Activated gamma-delta T cell (primary cell): Measurements from ENCODE around the gene IGFBP1.

Experiments
- DNase-seq: peaks from one replicate; lab custom pipeline; 2025; lab: John Stamatoyannopoulos, UW

IGFBP1 gene

DNA sequence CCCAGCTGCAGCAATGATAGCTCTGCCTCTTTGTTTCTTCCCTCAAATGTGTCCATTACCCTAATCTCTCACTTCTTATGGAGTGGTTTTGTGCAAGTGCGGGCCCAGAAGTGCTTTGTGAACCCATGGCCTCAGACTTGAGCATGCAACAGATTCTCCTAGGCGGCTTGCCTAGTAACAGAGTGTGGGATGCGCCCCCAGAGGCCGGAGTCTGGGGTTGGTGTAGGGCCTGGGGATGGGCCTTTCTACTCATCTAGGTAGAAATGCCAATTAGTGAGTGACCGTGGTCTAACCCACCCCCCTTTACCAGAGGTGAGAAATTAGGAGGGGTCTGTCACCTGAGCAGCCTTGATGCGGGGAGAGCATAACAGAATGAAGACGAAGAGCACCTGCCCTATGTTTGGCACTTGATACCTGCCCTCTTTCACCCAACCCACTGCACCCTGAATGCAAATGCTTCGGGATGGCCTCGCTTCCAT is 7.0 kb upstream of the IGFBP1 start:
- no peak for DNase-seq

DNA sequence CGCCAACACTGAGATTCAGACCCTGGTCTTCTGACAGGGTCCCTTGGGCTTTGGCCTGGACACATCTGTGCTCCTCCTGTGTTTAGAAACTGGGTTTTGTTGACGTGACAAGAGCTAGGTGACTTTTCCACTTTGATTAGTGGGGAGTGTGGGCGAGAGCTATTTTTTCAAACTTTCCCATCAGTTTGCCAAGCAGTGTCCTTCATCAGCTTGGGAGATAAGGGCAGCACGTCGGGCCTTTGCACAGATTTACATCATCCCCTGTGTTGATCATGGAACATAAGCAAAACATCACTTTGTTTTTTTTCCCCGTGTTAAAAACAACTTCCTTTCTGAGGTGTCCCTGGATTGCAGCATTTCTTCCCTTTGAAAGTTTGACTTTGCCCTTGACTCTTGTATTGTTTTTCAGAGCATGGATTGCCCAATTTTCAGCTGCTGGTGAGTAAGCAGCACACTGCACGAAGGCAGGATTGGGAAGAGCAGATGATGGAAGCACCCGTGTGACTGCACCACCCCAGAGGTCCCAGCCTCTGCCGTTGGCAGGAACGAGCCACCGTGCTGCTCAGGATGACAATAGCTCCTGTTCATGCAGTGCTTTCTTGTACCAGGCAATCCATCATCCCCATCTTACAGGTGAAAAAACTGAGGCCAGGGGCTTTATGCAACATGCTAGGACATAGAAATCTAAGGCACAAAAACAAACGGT is 6.4 kb upstream of the IGFBP1 start:
- no peak for DNase-seq

DNA sequence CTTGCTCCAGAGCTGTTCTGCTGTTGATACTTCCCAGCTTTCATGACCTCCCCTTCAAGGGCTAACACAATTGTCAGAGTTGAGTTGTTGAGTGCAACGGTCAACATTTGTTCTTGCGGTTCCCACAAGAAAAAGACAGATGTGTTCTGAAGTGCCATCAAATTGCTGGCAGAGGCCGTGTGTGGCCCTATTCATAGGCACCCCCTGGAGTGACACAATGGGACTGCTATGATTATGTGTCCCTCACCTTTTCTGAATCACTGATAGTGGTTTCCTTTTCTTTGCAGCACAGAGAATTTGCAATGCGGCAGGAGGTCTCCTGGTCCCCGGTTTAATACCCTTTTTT is 5.8 kb upstream of the IGFBP1 start:
- no peak for DNase-seq

DNA sequence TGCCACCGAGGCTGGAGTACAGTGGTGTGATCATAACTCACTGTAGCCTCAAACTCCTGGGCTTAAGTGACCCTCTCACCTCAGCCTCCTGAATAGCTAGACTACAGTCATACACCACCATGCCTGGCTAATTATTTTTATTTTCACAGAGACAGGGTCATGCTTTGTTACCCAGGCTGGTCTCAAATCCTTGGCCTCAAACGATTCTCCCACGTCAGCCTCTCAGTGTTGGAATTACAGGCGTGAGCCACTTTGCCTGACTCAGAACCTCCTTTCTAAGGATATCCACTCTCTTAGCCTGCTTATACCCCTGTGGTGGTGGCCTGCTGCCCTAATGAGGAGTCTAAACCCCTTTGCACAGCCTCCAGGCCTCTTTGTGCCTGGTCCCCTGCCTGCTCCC is 4.2 kb upstream of the IGFBP1 start:
- no peak for DNase-seq

DNA sequence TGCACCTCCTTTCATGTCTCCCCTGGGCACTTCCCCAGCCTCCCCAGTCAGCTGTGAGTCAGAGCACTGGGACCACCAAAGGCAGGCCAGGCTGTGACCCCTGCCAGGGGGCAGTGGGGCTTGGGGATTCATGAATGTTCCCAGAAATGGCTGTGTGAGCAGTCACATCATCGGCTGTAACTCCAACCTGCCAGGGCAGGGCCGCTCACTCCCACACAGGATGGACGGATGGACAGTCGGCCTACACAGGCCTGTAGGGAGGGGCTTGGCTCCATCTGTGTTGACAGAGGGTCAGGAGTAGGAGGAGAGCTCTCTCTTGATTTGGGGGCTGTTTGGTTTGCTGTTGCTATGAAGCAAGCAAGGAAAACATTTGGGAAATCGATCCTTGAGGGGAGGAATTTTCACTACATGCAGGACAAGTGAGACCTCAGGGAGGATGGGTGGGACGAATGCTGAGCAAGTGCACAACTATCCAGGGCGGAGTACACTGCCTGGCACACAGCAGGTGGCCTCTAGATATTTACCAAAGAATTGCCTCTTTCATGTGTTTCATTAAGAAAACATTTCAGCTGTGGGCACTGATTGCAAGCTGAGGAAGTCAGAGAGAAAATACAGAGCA is 2.9 kb upstream of the IGFBP1 start:
- DNase-seq: no peak

DNA sequence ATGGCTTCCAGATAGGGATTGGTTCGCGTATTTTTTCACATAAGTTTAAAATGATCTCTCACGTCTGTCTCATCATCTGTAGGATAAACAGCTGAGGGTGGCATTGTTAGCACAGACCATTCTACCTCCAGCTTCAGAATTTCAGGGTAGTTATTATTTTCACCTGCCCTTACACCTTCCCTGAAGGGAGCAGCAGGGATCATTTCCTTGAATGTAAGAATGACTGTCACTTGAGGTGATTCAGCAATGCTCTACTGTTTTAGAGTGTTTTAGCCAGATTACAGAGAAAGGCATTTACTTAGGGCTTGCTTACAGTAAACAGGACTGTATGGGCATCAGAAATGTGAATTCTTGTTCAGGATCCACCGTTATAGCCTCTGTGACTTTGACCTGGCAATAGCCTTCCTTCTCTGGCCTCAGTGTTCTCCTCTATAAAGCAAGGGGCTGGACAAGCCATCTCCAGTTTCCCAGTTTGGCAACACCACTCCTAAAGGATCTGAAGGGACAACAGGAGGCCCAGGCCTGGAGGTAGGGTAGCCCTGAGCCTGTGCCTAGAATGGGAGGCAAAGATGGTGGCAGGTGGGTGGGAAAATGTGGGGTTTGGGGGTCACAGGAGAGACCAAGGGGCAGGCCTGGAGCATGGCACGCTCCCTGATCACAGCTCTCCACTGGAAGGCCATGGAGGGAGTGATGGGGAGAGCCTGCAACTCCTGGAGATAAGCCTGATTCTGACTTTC is 1.2 kb upstream of the IGFBP1 start:
- DNase-seq: no peak

DNA sequence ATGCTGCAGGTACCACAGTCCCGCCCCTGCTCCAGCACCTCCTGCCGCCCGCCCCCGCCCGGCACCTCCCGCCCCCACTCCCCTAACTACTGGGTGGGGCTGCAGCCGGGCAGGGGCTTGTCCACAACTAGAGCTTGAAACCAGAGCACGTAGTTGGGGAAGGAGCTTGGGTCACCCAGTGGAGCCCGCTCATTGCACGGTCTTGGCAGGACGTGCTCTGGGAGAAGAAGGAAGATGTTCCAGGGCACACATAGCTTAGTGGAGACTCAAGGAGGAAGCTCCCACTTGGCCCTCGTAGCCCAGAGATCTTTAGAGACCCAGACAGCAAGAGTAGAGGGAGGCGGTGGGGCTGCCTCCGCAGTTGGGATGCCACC is 692 bp downstream of the IGFBP1 start:
- no peak for DNase-seq

DNA sequence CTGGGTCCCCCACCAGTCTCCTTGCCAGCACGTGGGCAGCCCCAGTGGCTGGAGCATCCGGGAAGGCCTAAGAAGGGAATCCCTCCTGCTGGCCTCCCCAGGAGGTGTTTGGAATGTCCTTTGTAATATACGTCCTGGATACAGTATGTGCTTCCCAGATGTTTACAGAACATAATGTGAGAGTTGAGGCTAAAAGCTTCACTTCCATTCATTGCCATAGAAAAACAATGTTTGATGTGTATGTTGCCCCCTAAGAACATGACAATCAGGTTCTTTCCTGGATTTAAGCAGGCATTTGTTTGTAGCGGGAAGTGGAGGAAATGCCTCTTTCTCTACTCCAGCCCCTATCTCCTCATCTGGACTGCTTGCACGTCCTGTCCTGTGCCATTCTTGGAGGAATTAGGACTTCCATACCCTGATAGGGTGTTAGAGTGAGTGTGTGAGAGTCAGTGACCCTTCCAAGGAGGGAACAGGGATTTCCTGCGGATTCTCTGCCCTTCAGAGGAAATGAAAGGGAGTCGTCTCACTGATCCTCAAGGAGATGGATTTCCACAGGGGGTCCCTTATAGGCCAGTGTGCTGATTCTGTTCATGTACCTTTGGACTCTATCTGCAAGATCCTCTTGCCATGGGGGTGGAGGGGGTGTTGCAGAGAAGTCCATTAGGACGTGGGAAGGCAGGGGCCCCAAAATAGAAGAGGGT is 1.2 kb downstream of the IGFBP1 start:
- no peak for DNase-seq

DNA sequence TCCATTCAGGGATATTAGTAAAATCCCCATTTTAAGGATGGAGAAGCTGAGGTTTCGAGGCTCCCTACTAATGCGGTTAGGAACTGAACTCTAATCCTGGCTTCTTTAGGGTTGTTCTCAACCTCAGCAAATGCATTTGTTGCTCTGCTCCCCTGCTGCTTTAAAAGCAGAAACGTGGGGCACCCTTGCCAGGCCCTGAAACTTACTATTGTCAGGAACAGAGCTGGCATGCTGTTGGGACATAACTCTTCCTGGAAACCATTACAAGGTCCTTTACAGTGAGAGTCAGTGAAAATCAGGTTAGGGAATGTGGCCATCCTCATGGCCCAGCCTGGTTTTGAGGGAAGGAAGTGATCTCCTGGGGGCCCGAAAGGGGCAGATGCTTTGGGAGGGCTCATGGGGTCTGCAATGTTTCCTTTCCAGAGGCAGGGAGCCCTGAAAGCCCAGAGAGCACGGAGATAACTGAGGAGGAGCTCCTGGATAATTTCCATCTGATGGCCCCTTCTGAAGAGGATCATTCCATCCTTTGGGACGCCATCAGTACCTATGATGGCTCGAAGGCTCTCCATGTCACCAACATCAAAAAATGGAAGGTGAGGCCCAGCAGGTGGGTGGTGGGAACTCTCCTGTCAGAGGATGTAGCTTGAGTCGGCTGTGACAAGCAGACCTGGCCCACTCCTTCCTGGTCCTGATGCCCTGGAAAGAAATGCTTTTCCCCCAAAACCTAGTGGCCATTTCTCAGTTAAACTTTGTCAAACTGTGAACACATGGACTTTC is 2.0 kb downstream of the IGFBP1 start:
- no peak for DNase-seq

DNA sequence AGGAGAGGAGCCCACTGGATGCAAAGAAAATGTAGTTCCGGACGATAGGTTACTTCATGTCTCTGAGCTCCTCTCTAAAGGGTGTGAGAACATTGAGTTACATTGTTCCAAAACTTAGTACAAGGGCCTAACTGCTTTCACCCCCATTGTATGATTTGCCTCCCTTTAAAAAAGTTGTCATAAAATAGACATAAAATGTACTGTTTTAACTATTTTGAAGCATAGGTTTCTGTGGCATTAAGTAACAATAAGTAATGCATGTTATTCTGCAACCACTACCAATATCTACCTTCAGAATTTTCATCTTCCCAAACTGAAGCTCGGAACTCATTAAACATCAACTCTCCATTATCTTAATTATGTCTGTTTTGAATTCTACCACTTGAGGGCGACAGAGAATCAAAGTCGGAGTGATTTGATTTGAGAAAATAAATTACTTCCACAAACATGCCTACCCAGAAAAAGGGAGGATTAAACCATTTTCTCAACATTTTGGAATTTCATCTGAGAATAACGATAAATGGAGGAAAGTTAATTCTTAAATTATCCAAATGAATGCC is 2.7 kb downstream of the IGFBP1 start:
- no peak for DNase-seq

DNA sequence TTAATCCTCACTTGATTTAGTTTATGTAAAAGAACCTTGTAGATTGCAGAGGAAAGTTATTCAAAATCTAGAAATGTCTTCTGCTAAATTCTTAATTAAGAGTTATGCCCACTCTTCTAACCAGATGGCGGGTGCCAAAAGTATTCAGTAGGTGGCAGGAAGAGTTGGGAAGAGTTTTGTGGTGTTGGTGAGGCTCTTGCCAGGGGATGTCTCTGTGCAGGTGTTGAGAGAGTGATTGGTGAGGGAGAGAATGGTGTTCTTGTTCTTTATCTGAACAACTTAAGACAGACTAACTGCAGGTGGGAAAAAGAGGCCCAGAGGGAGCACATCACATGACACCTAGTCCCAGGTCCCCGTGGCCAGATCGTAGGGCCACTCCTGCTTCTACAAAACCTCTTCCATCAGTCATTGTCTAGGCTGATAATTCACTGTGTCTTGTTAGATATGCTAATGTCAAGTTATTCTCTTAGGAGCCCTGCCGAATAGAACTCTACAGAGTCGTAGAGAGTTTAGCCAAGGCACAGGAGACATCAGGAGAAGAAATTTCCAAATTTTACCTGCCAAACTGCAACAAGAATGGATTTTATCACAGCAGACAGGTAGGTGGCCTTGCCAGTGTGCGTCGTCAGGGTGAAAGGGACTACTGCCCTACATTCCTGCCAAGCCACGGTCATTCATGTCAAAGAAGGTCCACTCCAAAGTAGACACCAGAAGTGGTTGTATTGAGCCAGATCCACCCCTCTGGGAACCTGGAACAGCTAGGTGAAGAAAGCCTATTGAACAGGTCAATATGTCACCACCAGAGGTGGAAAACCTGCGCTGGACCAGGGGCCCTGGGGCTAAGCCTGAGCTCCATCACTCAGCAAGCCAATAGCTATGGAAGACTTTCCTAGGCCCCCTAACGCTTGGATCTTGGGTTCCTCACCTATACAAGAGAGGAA is 3.4 kb downstream of the IGFBP1 start:
- DNase-seq: no peak

DNA sequence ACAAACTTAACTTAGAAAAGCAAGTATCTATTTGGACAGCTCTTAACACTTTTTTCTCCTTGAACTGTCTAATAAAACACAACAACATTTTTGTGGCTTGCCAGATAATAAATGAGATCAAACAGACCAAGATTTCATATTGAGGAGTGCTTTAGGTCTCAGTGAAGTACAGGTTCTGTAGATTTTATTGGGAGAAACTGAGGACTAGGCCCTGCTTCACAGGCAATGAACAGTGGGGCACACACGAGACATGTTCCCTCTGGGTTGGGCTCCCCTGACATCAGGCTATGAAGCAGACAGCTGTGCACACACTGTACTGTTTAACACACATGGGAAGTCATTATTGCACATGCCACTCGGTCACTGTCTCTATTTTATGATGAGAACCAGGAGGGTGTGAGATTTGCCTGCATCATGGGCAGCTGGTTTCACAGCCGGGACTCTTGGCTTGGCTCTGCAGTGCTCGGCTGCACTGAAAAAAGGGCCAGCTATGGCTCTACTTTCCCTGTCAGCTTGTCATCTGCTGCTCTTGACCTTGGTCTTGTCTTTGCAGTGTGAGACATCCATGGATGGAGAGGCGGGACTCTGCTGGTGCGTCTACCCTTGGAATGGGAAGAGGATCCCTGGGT is 4.2 kb downstream of the IGFBP1 start:
- no peak for DNase-seq

DNA sequence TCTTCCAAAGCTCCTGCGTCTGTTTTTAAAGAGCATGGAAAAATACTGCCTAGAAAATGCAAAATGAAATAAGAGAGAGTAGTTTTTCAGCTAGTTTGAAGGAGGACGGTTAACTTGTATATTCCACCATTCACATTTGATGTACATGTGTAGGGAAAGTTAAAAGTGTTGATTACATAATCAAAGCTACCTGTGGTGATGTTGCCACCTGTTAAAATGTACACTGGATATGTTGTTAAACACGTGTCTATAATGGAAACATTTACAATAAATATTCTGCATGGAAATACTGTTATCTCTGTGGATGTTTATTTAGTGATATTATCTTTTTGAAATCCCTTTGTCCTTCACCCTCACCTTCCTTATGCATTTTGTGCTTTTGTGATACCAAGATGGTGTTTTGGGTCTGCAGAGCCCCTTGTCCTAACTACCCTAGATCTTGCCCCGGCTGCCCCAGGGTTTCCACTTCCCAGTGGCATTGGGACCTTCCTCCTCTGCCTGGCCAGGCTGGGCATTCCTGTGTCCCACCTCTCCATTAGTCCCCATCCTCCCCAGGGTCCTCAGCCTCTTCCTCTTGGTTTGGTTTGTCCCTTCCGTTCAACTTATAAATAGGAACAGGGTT is 5.2 kb downstream of the IGFBP1 start:
- DNase-seq: no peak

DNA sequence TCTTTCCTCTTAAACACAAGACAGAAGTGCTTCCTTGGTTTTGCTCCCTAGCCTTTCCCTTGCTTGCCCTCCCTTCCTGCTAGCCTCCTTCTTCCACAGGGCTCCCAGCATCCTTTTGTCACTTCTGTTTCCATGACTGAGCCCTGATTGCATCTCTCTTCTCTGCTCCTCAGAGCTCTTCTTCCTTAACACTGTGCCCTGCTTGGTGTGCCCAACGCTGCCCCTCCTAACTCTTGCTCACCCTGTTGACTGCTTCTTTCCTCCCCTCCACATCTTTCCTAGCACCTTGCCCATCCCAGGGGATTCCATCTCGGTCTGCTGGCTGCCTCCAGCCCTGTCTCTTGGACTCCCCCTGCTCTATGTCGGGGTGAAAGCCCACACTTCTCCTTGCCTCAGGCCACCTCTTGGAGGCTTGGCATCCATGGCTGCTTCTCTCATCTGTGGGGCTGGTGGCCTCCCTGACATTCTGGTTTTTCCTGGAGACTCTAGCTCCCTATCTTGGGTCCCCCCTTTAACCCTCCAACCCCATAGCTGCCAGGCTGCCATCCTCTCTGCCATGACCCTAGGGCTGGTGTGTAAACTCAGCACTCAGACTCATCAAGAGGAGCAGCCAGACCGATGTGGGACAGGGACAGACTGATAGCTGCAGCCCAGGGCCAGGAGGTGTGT is 5.8 kb downstream of the IGFBP1 start:
- no peak for DNase-seq

DNA sequence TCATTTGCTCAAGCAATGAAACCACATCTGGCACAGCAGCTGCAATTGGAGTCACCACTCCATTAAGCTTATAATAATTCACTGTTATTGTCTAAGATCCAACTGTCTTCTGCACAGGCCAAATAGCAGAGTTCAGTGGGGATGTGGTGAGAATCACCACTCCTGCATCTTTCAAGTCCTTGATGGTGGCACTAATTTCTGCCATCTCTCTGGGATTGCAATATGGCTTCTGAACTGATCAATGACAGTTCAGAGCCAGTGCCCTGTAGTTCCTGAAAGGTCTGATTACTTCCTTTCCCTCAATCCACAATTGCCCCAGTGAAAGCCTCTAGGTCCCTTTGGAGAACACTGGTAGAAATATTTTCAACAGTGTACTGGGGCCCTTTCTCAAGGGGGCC is 6.4 kb downstream of the IGFBP1 start:
- DNase-seq: no peak

DNA sequence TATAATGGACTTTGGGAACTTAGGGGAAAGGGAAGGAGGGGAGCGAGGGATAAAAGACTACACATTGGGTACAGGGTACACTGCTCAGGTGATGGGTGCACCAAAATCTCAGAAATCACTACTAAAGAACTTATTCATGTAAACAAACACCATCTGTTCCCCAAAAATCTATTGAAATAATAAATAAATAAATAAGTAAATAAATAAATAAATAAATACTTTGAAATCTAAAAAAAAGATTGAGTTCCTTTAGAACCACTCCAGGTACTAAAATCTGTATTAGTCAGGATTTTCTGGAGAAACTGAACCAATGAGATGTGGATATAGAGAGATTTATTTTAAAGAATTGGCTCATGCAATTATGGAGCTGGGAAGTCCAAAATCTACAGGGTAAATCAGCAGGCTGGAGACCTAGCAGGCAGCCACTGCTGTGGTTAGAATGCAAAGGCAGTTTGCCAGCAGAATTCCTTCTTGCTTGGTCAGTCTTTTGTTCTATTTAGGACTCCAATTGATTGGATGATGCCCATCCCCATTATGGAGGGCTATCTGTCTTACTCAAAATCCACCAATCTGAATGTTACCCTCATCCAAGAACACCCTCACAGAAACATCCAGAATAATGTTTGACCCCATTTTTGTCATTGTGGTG is 8.9 kb downstream of the IGFBP1 start:
- no peak for DNase-seq

DNA sequence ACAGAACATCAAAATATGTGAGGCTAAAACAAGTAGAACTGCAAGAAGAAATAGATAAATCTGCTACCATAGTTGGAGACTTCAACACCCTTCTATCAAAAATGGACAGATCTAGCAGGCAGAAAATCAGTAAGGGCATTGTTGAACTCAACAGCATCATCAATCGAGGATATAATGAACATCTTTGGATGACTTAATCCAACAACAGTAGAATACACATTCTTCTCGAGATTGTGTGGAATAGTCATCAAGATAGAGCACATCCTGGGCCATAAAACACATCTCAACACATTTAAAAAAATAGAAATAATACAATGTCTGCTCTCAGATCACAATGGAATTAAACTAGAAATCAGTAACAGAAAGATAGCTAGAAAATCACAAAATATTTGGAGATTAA is 9.9 kb downstream of the IGFBP1 start:
- DNase-seq: no peak

DNA sequence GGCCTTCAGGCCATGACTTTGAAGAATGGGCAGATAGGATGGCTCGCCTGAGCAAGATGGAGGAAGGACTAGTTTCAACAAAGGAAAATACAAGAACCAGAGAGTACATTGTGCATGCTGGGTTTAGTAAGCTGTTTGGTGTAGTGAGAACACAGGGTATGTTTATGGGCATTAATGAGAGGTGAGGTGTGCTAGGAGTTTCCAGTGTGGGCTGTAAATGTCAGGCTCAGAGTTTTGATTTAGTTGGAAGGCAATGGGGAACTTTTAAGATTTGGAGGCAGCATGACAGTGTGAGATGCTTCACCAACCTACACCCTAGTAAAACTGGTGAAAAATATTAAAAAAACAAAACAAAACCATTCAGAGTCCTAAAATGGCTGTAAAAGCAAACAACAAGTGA is 13.3 kb downstream of the IGFBP1 start:
- DNase-seq: no peak
